Effector memory CD4-positive, alpha-beta T cell (primary cell): Measurements from ENCODE around the gene AHRR.

Source experiments
- DNase-seq, 3 donors: peaks; one replicate each; pipeline ENCODE4 v3.0.0-alpha.2; 2020
- H3K27ac ChIP-seq: 2 replicates; pipeline ENCODE4 v1.7.0; 2013; ENCODE audit warnings: mild to moderate bottlenecking, low read length, moderate library complexity; ENCODE audit not compliant: insufficient read depth, poor library complexity, severe bottlenecking
- H3K27me3 ChIP-seq: replicated peaks from 2 replicates; pipeline ENCODE4 v1.7.0; 2013; ENCODE audit warnings: mild to moderate bottlenecking, low read length; ENCODE audit not compliant: insufficient read depth, control insufficient read depth, poor library complexity, severe bottlenecking
- H3K36me3 ChIP-seq: 2 replicates; pipeline ENCODE4 v1.7.0; 2013; ENCODE audit warnings: mild to moderate bottlenecking, low read length, moderate library complexity; ENCODE audit not compliant: control insufficient read depth, insufficient read depth
- H3K4me1 ChIP-seq: 2 replicates; pipeline ENCODE4 v1.7.0; 2013; ENCODE audit warnings: low read length, mild to moderate bottlenecking; ENCODE audit not compliant: control insufficient read depth, insufficient read depth, poor library complexity, severe bottlenecking
- H3K4me3 ChIP-seq: 2 replicates; pipeline ENCODE4 v1.7.0; 2013; ENCODE audit warnings: low read length, low read depth, mild to moderate bottlenecking; ENCODE audit not compliant: insufficient read depth, poor library complexity, severe bottlenecking
- H3K9me3 ChIP-seq: 2 replicates; pipeline ENCODE4 v1.7.0; 2013; ENCODE audit warnings: mild to moderate bottlenecking, low read length, moderate library complexity; ENCODE audit not compliant: control insufficient read depth

Gene AHRR

GRCh38 chr5:479566-480319, 158.2 kb downstream of the AHRR start:
- Histone ChIP-seq H3K27me3 (peaks cover 3% of the 10 kb centered on the region), H3K27ac (no peak overlapping the region), H3K36me3 (no peaks in the 10 kb centered on the region), H3K4me1 (peaks cover 5% of the 10 kb centered on the region), H3K4me3 (no peak overlapping the region), H3K9me3 (no peaks in the 10 kb centered on the region)
- no peak for DNase-seq

- H3K27ac ChIP-seq, result no peak overlapping the region
- no peak for DNase-seq
- peaks cover 3% of the 10 kb centered on the region for H3K27me3 ChIP-seq
Measured at GRCh38 chr5:481347-481746, 159.8 kb downstream of the AHRR start.

GRCh38 chr5:482021-482420, 160.5 kb downstream of the AHRR start:
- Histone ChIP-seq H3K4me3 (no peak overlapping the region), H3K9me3 (no peaks in the 10 kb centered on the region), H3K27ac (no peak overlapping the region), H3K4me1 (peaks cover 4% of the 10 kb centered on the region), H3K27me3 (peaks cover 3% of the 10 kb centered on the region), H3K36me3 (no peaks in the 10 kb centered on the region)
- no peak for DNase-seq

More at GRCh38 chr5:481347-481746, 159.8 kb downstream of the AHRR start:
- no peaks in the 10 kb centered on the region for H3K36me3 ChIP-seq
- peaks cover 4% of the 10 kb centered on the region for H3K4me1 ChIP-seq
- H3K9me3 ChIP-seq, result no peaks in the 10 kb centered on the region
- H3K4me3 ChIP-seq, result no peak overlapping the region

- Histone ChIP-seq H3K4me1 (peaks cover 4% of the 10 kb centered on the region), H3K4me3 (no peak overlapping the region), H3K27ac (no peak overlapping the region), H3K27me3 (peaks cover 3% of the 10 kb centered on the region), H3K9me3 (no peaks in the 10 kb centered on the region), H3K36me3 (no peaks in the 10 kb centered on the region)
- no peak for DNase-seq
Measured at GRCh38 chr5:482506-482905, 161.0 kb downstream of the AHRR start.

- Histone ChIP-seq H3K9me3 (no peaks in the 10 kb centered on the region), H3K4me3 (no peak overlapping the region), H3K27me3 (peaks cover 3% of the 10 kb centered on the region), H3K27ac (no peak overlapping the region), H3K36me3 (no peaks in the 10 kb centered on the region), H3K4me1 (peaks cover 4% of the 10 kb centered on the region)
- DNase-seq, result no peak
Measured at GRCh38 chr5:483011-483410, 161.5 kb downstream of the AHRR start.

- DNase-seq, result no peak
- Histone ChIP-seq H3K36me3 (no peaks in the 10 kb centered on the region), H3K4me1 (peaks cover 4% of the 10 kb centered on the region), H3K4me3 (no peak overlapping the region), H3K27ac (no peak overlapping the region), H3K27me3 (peaks cover 3% of the 10 kb centered on the region), H3K9me3 (no peaks in the 10 kb centered on the region)
Measured at GRCh38 chr5:483434-484140, 162.1 kb downstream of the AHRR start.

GRCh38 chr5:484556-484955, 163.0 kb downstream of the AHRR start:
- Histone ChIP-seq H3K9me3 (no peaks in the 10 kb centered on the region), H3K4me1 (peaks cover 4% of the 10 kb centered on the region), H3K27me3 (peaks cover 3% of the 10 kb centered on the region), H3K4me3 (no peak overlapping the region), H3K36me3 (no peaks in the 10 kb centered on the region), H3K27ac (no peak overlapping the region)
- no peak for DNase-seq

- Histone ChIP-seq H3K36me3 (no peaks in the 10 kb centered on the region), H3K4me3 (no peak overlapping the region), H3K4me1 (peaks cover 4% of the 10 kb centered on the region), H3K9me3 (no peaks in the 10 kb centered on the region), H3K27me3 (peaks cover 3% of the 10 kb centered on the region), H3K27ac (no peak overlapping the region)
- DNase-seq, result no peak
Measured at GRCh38 chr5:485113-485945, 163.8 kb downstream of the AHRR start.

GRCh38 chr5:485946-486491, 164.5 kb downstream of the AHRR start:
- Histone ChIP-seq H3K27me3 (peaks cover 3% of the 10 kb centered on the region), H3K4me1 (peaks cover 4% of the 10 kb centered on the region), H3K27ac (no peak overlapping the region), H3K9me3 (no peaks in the 10 kb centered on the region), H3K36me3 (no peaks in the 10 kb centered on the region), H3K4me3 (no peak overlapping the region)
- no peak for DNase-seq
